Measurements from ENCODE around the gene NSD2.
"Not testable (repeated sequence)": the region's sequence is repeated elsewhere in the genome, so short reads cannot be mapped to it uniquely, and the experiment has no call there.

Gene NSD2

DNA sequence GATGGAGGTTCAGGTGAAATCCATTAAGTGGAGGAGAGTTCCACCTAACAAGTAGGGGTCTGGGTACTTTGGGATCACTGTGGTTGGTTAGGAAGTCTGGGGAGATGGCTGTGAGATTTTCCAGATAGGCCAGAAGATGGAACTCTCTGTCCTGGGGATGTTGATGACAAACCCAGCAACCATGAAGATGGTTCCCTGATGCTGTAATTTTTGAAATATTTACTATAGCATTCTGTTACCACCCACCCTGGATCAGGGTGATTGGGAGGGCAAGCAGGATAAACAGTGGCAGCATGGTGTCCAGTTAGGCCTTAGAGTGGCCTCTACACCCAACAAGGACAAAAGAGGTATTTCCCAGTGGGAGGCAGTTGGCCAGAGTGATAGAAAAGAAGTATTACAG is 153.5 kb downstream of the NSD2 start:
- in situ Hi-C loops (cut with HindIII; ENCODE audit: low sequenced_read_pairs) = no loop called here

GRCh38 chr4:2025817-2026216 is 154.6 kb downstream of the NSD2 start:
- in situ Hi-C loops (cut with HindIII; ENCODE audit: low sequenced_read_pairs) = no loop called here

- in situ Hi-C loops (cut with HindIII; ENCODE audit: low sequenced_read_pairs) = not testable (repeated sequence)
Observed at GRCh38 chr4:2027120-2027519, 155.9 kb downstream of the NSD2 start.

- in situ Hi-C loops (cut with HindIII; ENCODE audit: low sequenced_read_pairs) = loop anchor here (5.0 kb wide), 2 partner anchors 46 to 106 kb away; no protein-coding TSS in a partner anchor
Observed at GRCh38 chr4:2031161-2031560, 160.0 kb downstream of the NSD2 start.

All from endothelial cell of hepatic sinusoid (primary cell).